ENCODE results near the gene C11orf86.

The C11orf86 gene

DNA sequence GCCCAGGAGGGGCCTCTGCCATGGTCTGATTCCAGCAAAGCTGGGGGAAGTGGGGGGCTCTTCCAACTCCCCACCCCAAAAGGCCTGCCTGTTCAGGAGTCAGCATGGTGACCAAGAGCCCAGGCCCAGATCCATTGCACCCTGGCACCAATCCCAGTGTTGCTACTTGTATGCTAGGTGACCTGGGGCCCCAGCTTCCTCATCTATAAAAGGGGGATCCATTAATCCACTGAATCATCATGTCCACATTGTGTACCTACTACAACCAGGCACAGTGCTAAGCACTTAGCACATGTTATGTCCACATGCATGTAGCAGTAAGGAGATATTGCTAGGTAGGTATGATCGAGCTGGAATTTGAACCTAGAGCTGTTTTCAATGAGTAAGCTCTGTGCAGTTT, 49.9 kb downstream of the C11orf86 start:
- DNase-seq (ENCODE audit: low read depth, low spot score): no peak

DNA sequence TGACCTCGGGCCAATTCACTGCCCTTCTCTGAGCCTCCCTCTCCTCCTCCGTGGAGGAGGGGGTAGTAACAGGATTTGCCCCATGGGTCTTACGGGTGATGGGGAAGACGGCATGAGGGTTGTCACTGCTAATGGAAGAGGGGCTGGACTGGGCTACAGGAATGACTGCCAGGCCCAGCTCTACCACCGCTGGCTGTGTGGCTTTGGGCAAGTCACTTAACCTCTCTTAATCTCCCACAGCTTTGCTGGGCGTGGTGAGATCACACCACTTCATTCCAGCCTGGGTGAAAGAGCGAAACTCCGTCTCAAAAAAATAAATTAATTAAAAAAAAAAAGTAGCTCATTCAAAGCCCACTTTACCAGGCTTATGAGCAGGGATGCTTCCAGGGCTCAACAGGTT, 50.6 kb downstream of the C11orf86 start:
- no peak for DNase-seq (ENCODE audit: low read depth, low spot score)
